HG02571 (cell line): Measurements from ENCODE around the gene ADM2.
A peak's percentile ranks its signal among the peaks of the same experiment; 100 is the strongest.
"Not testable (repeated sequence)": the region's sequence is repeated elsewhere in the genome, so short reads cannot be mapped to it uniquely, and the experiment has no call there.

Source experiments
- ATAC-seq: cut with Tn5 transposase; IDR thresholded peaks from one replicate; pipeline ENCODE4 v1.9.1; 2021; ENCODE audit warnings: mild to moderate bottlenecking, moderate library complexity; ENCODE audit not compliant: unreplicated experiment

ADM2 gene

DNA sequence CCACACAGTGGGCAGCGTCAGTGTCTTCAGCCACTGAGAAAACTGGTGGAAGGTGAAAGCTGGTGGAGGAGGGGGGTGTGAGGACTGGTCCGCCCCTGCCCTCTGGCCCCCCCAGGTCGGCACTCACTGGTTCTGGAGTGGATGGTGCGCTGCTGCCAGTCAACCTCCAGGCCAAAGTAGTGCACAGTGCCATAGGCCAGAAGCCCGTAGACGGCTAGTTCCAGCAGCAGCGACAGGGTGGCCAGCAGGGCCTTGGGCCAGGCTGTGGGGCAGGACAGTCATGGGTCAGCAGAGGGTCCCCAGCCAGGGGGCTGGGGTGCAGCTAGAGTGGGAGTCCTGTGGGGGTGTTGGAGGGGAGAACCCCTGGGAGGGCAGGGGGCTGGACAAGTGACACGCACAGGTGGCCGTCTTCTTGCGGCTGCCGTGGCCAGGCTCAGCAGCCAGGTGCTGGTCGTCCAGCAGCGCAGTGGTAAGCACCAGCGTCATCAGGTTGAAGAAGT, 24.0 kb downstream of the ADM2 start:
- ATAC-seq, result no peak

DNA sequence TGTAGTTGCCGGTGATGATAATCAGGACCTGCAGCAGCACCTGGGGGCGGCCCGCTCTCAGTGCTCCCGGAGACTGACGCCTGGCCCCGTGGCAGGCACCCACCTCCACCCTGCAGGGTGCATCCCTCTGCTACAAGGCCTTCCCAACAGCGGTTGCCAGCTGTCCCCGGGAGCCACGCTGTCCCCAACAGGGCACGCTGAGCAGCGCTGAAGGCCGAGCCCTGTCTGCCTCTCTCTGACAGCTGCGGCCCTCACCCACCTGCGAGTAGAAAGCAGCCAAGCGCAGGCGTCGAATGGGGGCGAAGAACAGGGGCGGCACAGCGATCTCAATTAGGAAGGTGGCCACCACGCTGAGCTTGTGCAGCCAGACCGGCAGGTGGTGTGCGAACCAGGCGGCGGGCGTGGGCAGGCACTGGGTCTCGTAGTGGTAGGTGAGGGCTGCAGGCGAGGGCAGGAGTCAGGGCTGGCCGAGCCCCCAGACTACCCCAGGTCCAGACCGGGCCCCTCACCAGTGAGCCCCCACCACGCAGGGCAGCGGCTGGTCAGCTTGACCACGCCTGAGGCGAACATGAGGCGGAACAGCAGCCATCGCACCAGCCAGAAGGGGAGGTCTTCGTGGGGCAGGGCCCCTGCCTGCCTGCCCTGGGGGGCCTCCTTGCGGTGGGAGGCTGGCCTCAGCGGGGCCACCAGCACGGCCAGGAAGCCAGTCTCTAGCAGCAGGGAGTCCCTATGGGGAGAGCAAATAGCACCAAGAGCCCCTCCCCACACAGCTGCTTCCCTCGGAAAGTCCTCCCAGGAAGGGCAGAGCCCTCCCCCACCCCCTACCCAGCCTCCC, 24.6 kb downstream of the ADM2 start:
- no peak for ATAC-seq

DNA sequence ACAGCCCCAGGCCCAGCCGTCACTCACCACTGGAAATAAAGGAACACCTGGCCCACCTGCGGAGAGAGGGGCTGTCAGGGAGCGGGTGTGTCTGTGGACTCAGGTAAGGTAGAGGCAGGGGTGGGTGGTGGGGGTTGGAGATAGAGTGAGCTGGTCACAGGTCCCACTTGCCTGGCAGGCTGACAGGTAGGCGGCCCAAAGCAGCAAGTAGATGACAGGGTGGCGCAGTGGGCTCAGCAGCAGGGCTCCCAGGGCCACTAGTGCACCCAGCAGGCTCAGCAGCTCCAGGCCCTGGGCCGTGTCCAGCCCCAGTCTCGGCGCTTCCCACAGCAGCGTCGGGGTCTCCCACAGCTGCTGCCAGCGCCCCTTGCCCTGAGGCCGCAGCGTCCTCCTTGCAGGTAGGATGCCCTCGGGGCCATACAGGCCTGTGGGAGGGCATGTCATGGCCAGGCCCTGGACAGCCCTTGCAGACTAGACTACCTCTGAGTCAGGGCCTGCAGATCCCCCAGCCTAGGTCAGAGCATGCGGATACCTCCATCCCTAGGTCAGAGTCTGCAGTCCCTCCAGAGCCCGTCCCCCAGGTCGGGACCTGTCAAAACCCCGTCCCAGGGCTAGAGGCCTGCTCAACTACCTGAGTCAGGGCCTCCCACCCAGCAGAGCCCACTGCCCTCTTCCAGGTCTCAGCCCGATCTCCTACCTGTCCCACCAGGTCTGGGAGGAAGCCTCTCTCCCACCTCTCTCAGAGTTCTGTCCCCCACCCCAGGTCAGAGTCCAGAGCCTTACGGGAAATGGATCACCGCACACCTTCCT, 25.5 kb downstream of the ADM2 start:
- no peak for ATAC-seq

DNA sequence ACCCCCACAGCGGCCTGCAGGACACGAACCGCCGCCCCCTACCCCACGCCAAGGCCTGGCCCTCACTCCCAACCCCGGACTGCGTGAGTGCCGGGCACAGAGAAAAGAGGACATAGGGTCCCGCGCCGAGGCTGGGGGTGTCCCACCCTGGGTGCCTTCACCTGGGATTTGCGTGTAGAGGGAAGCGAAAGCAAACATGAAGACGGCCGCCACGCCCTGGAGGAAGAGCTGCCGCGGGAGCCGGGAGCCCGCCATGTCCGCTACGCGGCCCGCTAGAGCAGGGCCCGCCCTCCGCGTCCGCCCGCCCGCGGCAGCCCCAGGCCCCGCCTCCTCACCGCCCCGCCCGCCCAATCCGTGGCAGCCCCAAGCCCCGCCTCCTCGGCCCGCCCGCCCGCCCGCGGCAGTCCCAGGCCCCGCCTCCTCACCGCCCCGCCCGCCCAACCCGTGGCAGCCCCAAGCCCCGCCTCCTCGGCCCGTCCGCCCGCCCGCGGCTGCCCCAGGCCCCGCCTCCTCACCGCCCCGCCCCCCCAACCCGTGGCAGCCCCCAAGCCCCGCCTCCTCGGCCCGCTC, 26.2 kb downstream of the ADM2 start, which contains the start of gene LMF2:
Gene LMF2 (minus strand): TSS at position 282 of the 570 bp plus-strand sequence. CDS start 27 bp downstream, at position 255.
- ATAC-seq, result peak; percentile 44

DNA sequence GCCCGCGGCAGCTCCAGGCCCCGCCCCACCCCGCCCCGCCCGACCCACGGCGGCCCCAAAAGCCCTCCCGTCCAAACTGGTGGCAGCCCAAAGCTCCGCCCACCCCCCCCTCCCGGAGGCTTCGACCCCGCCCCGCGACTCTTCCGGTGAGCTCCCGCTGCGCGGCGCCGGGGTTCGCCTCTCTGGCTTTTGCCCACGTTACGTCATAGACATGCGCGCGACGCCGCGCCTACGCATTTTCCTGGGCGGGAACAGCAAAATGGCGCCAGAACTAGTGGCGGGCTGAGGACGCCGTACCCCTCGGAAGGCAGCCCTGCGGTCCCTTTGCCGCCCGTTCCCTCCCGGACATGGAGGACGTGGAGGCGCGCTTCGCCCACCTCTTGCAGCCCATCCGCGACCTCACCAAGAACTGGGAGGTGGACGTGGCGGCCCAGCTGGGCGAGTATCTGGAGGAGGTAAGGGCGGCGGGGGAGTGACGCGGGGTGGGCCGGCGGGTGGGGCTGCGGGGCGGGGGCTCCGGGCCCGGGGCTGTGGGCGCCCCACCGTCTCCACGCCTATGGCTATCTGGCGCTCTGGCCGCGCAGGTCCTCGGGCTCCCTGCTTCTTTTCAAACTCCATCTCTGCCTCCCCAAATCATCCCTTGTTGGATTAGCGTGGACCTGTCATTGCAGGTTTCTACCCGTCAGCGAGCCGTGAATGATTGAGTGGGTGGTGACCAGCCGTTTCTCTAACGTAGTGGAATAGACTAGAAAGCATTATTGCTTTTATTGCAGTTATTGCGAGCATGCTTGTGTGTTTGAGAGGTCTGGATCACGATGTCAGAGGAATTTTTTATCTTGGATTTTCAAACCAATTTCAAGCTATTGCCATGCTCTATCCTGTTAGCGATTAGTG, 26.9 kb downstream of the ADM2 start, which contains the start of gene NCAPH2:
Gene NCAPH2 (plus strand): TSS at position 234 of the 894 bp plus-strand sequence. CDS start 114 bp downstream, at position 348.
- peak; percentile 64 for ATAC-seq

DNA sequence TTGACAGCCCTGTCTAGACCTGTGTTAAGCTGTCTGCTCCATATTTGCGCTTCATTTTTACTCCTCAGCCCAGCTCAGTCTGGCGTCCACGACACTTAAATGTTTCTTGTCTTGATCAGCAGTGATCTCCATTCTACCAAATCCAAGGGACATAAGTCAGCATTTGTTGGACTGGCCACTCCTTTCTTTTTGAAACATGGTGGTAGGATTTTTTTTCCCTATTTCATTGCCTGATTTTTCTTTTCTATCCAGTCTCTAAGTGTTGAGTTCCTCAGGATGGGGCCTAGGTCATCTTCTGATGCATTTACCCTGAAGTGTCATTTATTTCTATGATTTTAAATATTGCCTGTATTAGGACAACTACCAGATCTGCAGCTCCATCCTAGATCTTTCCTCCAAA, 27.6 kb downstream of the ADM2 start:
- ATAC-seq, result no peak

DNA sequence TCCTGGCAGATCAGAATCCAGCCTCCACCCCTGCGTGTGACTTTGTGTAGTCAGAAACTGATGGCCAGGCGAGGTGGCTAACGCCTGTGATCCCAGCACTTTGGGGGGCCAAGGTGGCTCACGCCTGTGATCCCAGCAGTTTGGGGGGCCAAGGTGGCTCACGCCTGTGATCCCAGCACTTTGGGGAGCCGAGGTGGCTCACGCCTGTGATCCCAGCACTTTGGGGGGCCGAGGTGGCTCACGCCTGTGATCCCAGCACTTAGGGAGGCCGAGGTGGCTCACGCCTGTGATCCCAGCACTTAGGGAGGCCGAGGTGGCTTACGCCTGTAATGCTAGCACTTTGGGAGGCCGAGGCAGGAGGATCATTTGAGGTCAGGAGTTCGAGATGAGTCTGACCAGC, 31.8 kb downstream of the ADM2 start:
- ATAC-seq, result no peak

DNA sequence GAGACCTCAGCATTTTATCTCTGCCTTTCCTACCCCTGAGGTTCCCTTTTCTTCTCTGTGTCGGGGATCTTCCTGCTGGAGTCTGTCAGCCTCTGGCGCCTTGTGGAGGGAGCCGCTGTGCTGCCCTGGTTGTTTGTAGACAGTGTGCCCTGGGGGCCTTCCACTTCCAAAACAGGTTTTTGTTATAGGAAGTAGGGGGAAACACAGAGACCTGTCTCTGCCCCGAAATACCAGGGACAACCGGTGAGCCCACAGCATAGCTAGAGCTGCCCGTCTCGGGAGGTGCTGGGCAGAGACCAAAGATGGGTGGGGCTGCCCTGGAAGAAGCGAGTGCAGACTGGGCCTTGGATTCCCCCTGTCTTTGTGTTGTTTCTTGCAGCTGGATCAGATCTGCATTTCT, 34.7 kb downstream of the ADM2 start:
- ATAC-seq, result no peak

DNA sequence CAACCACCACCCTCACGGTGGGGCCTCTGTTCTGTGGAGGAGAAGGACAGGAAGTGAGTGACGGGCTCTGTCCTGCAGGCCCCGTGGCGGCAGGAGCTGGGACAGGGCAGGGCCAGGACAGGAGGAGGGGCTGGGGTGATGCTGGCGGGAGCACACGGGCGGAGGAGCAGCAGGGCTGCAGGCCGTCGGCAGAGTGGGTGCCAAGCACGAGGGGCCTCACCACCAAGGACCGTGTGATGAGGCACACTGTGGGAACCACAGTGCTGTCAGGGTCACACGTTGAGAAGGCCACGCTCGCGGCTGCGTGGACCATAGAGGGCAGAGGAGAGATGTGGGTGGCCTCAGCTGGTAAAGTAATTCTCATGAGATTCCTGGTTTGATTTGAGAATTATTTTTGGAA, 35.5 kb downstream of the ADM2 start:
- ATAC-seq, result no peak

DNA sequence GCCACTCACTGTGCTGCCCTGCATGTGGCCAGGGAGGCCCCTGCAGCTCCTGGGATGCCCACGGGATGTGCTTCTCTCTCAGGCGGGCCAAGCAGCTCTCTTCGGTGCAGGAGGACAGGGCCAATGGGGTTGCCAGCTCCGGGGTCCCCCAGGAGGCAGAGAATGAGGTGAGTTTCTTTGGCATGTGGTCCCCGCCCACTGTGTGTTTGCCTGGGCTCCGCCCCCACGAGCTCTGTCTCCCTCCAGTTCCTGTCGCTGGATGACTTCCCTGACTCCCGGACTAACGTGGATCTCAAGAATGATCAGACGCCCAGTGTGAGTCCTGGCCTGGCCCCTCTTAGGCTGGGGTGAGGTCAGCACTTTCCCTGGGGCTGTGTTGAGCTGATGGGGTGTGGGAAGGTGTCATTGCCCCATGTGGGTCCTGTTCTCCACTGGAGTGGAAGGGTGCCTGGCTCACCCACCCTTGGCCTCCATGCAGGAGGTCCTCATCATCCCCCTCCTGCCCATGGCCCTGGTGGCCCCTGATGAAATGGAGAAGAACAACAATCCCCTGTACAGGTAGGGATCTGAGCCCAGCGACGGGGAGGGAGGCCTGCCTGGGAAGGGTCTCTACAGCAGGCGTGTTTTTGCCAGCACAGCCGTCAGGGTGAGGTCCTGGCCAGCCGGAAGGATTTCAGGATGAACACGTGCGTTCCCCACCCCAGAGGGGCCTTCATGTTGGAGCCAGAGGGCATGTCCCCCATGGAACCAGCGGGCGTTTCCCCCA, 36.3 kb downstream of the ADM2 start:
- ATAC-seq, result no peak

DNA sequence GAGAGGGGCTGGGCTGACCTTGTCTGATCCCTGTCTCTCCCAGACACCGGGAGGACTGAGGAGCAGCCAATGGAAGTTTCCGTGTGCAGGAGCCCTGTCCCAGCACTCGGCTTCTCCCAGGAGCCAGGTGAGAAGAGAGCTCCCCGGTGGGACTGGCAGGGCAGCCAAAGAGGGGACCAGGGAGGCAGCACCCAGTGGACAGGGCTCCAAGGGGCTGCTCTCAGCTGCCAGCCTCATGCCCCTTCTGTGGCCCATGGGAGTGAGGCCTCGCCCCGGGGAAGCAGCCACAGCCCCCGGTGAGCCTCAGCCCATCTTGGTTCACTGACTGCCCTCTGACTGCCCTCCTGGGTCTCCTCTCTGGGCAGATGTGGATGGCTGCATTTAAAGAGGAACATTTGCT, 37.3 kb downstream of the ADM2 start:
- no peak for ATAC-seq

DNA sequence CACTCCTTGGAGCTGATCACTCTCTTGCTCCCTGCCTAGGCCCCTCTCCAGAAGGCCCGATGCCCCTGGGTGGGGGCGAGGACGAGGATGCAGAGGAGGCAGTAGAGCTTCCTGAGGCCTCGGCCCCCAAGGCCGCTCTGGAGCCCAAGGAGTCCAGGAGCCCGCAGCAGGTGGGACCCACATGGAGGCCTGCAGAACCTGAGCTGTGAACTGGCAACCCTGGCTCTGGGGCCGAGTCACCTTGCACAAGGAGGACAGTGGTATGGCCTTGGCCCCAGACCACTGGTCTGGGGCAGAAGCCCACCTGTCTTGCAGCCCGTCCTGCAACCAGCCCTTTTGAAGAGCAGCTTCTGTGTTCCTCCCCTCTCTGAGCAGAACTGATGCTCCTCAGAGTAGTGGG, 37.8 kb downstream of the ADM2 start:
- ATAC-seq, result no peak

DNA sequence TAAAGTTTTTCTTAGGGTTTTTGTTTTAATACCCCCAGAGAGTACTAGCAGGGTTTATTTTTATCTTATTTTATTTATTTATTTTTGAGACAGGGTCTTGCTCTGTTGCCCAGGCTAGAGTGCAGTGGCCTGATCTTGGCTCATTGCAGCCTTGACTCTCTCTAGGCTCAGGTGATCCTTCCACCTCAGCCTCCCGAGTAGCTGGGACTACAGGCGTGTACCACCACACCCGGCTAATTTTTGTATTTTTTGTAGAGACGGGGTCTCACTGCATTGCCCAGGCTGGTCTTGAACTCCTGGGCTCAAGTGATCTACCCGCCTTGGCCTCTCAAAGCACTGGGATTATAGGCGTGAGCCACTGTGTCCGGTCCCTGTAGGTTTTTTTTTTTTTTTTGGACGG, 38.8 kb downstream of the ADM2 start:
- not testable (repeated sequence) for ATAC-seq

DNA sequence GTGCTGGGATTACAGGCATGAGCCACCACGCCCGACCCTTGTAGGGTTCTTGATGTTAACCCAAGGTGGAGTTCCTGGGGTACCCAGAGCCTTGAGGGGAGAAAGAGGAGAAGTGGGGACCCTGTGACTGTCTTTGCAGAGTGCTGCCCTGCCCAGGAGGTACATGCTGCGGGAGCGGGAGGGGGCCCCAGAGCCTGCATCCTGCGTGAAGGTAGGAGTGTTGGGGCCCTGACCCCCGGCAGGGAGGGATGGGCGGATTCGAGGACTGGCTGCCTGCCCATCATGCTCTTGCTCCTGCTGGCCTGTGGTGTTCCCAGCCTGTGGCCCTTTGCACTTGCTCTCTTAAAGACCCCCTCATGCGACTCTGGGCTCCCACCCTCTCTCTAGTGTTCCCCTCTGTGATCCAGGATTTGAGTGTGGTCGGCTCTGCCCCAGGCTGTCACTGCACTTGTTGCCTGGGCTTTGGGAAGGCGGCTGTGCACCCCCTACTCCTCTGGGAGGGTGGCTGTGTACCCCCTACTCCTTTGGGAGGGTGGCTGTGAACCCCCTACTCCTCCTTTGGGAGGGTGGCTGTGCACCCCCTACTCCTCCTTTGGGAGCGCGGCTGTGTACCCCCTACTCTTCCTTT, 39.6 kb downstream of the ADM2 start:
- no peak for ATAC-seq

DNA sequence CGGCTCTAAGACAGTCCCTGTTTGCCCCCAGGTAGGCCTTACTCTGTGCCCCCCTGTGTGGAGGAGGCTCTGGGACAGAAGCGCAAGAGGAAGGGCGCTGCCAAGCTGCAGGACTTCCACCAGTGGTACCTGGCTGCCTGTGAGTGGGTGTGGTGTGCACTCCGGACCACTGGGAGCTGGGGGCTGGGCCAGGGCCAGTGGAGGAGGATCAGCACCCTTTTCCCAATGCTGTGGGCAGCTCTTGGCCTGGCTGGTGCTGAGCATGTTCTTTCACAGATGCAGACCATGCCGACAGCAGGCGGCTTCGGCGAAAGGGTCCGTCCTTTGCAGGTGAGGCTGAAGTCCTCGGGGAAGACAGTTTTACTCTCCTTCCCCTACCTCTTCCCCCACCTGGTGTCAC, 40.4 kb downstream of the ADM2 start:
- no peak for ATAC-seq

DNA sequence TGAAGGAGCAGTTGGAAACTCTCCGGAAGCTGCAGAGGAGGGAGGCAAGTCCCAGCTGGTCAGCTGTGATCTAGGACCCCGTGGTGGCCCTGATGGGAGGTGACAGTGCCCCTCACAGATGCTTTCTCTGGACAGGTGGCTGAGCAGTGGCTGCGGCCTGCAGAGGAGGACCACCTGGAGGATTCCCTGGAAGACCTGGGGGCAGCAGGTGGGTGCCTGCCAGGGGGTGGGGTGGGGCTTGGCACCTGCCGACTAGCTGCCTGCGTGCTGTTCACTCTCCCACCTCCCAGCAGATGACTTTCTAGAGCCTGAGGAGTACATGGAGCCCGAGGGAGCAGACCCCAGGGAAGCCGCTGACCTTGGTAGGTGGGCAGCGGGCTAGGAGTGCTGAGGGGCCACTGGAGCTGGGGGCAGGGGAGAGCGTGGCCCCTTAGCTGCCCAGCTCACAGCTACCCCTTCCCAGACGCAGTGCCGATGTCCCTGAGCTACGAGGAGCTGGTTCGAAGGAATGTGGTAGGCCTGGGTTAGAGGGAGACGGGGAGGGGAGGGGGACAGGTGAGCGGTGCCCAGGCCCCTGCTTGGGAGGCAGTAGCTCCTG, 41.0 kb downstream of the ADM2 start:
- no peak for ATAC-seq

DNA sequence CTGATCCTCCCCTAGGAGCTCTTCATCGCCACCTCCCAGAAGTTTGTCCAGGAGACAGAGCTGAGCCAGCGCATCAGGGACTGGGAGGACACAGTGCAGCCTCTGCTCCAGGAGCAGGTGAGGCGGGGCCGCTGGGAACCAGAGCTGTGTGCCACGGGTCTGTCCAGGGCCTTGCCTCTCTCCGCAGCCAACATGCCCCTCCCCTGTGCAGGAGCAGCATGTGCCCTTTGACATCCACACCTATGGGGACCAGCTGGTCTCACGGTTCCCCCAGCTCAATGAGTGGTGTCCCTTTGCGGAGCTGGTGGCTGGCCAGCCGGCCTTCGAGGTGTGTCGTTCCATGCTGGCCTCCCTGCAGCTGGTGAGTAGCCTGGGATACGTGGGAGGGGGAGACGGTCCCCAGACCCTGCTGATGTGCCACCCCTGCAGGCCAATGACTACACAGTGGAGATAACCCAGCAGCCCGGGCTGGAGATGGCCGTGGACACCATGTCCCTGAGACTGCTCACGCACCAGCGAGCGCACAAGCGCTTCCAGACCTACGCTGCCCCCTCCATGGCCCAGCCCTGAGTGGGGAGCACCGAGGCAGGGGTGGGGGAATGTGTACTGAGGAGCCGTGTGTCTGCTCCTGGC, 41.6 kb downstream of the ADM2 start:
- no peak for ATAC-seq

DNA sequence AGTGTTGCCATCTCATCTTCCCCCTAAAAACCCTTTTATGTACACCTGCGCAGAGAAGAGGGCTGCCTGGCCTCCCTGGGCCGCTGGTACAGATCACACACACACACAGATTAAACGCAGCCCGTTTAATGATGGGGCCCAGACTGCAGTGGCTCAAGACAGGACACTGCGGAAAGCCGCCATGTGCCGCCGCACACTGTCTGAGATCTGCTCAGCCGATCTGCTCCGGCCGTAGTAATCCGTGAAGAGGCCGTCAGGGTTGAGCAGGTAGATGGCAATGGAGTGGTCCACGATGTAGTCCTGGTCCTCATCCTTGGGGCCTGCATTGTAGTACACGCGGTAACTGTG, 42.1 kb downstream of the ADM2 start:
- ATAC-seq, result no peak
